Pancreas (tissue), 10 donors: ENCODE measurements around the gene C9orf153. TPM values are rescaled to one million over a fixed set of nuclear protein-coding genes. Genes with fewer than 3 reads are reported as not detected.

Experiments
- ATAC-seq, 4 donors: fragments of 200-7000 bp; cut with Tn5 transposase; one replicate each; pipeline versions ENCODE4 v1.8.0 to v1.9.1; 2020; ENCODE audit warnings: mild to moderate bottlenecking in 4 of 4, moderate library complexity in 4 of 4
- DNase-seq, 6 donors: peaks; one replicate each; pipeline ENCODE4 v3.0.0-alpha.2; 2020
- FAIRE-seq: peaks from 2 replicates; lab custom pipeline; 2012; peaks lifted over from hg19 to GRCh38; lab: Jason Lieb, UNC
- H3K27ac ChIP-seq, 4 donors: fragments of 200-600 bp; sonication (generic); 1 replicate in 3 of 4; 2 replicates in 1 of 4; pipeline versions ENCODE4 v1.5.0 to v1.8.0; 2020
- H3K27me3 ChIP-seq, 4 donors: fragments of 200-600 bp; one replicate each; pipeline ENCODE4 v1.8.0; 2021
- H3K36me3 ChIP-seq, 3 donors: fragments of 200-600 bp; sonication (generic) in 1 of 3; one replicate each; pipeline versions ENCODE4 v1.5.0 to v1.8.0; 2020 to 2021
- H3K4me1 ChIP-seq, 3 donors: fragments of 200-600 bp; one replicate each; pipeline ENCODE4 v1.8.0; 2021
- H3K4me3 ChIP-seq, 4 donors: fragments of 200-600 bp; sonication (generic) in 2 of 4; one replicate each; pipeline versions ENCODE4 v1.5.0 to v1.8.0; 2020 to 2021
- H3K9me3 ChIP-seq, 4 donors: fragments of 200-600 bp; one replicate each; pipeline ENCODE4 v1.8.0; 2021
- CTCF ChIP-seq, 4 donors: fragments of 200-600 bp; sonication (generic) in 3 of 4; IDR thresholded peaks; one replicate each; pipeline versions ENCODE4 v1.5.0 to v1.8.0; 2021; ENCODE audit warnings: antibody characterized with exemption in 4 of 4
- WGBS, 2 donors: extraction: QIAGEN DNeasy Blood & Tissue Kit; methylation state at CpG; one replicate each; pipeline ENCODE4 v1.1.7; 2013; 5-methylcytosine and 5-hydroxymethylcytosine counted together
- intact Hi-C, 3 donors: fragments of 100-400 bp; cut with DNase I; formaldehyde crosslinking; loops; one replicate each; pipeline versions ENCODE4 v1.11.1 to v1.14.2; 2022
- polyA plus RNA-seq, 2 donors: library from polyadenylated mRNA; stranded (reverse); fragments of 200-250 nt; gene quantifications; one replicate each; pipeline ENCODE4 v1.2.3, GENCODE V29; 2013
- total RNA-seq, 6 donors: library from RNA; stranded (reverse); fragmentation: NEBNext Ultra II Directional in 4 of 6; extraction: Animal tissue kit (Norgen Biotek cat#: 25700) in 4 of 6; gene quantifications; one replicate each; pipeline versions ENCODE4 v1.2.1 to v1.2.4, GENCODE V29; 2021 to 2023
- donor health status: healthy with polysubstance abuse.
- donor health status: DM: no; HTN: no; CAD: no; lungs with moderate emphysema.
- donor health status: DM: no; HTN: no; CAD: no.
- donor health status: control.
- donor health status: control.
- donor health status: Bipolar disorder and iron deficiency.
- donor health status: DM: yes; HTN: yes; CAD: no.
- donor health status: DM: no; HTN: no; CAD: no.
- donor health status: DM: no; HTN: no; CAD: no.
- donor health status: DM: yes; HTN: yes; CAD: no.

C9orf153 gene
- total and polyA plus RNA-seq, 8 donors, result 0.12 to 0.42 (median 0.13) TPM; not detected in 4

- Histone ChIP-seq H3K4me1 (no peaks in the 10 kb centered on the region), H3K27me3 (no peaks in the 10 kb centered on the region), H3K27ac (no peak overlapping the region), H3K36me3 (no peaks in the 10 kb centered on the region), H3K4me3 (no peak overlapping the region), H3K9me3 (no peaks in the 10 kb centered on the region)
- FAIRE-seq (no peak), DNase-seq (no peak), ATAC-seq (no peak)
- WGBS, 2 donors, result 81 to 88% methylated on average over 5 of the region's 5 CpGs
- intact Hi-C loops, result no loop called here
- no peak for TF ChIP-seq CTCF (IDR thresholded peaks at IDR 0.05)
Measured at GRCh38 chr9:86175743-86176456, 83.6 kb downstream of the C9orf153 start.

GRCh38 chr9:86175223-86175622 lies 84.2 kb downstream of the C9orf153 start:
- DNase-seq (no peak), ATAC-seq (no peak), FAIRE-seq (no peak)
- H3K36me3 ChIP-seq, result no peaks in the 10 kb centered on the region
- no peaks in the 10 kb centered on the region for H3K4me1 ChIP-seq
- no peak overlapping the region for H3K27ac ChIP-seq
- intact Hi-C loops, result no loop called here
- no peaks in the 10 kb centered on the region for H3K27me3 ChIP-seq
- H3K9me3 ChIP-seq, result no peaks in the 10 kb centered on the region
- 87 to 97% methylated on average over 5 of the region's 5 CpGs for WGBS, 2 donors
- no peak for TF ChIP-seq CTCF (IDR thresholded peaks at IDR 0.05)
- H3K4me3 ChIP-seq, result no peak overlapping the region

Other genes with a start within 250 kb of the C9orf153 start
- gene GOLM1, start 160.1 kb downstream of the C9orf153 start, total RNA-seq, result 10 to 100 TPM; 20.2 to 76.7 (median 41.8) TPM
- 10 to 100 TPM; 25.9 to 28.0 TPM for gene GOLM1, start 160.1 kb downstream of the C9orf153 start, polyA plus RNA-seq
- 10 to 100 TPM in 4 of 6 donors, 1 to 10 TPM in 2; 8.6 to 17.3 (median 10.9) TPM for gene ISCA1, start 22.9 kb upstream of the C9orf153 start, total RNA-seq
- gene ISCA1, start 22.9 kb upstream of the C9orf153 start, polyA plus RNA-seq, result 10 to 100 TPM in 1 of 2 donors, 1 to 10 TPM in 1; 9.0 to 26.5 TPM
- 10 to 100 TPM in 4 of 6 donors, 1 to 10 TPM in 2; 9.8 to 26.2 (median 13.5) TPM for gene TUT7, start 94.8 kb upstream of the C9orf153 start, total RNA-seq
- 10 to 100 TPM in 1 of 2 donors, 1 to 10 TPM in 1; 9.8 to 12.1 TPM for gene TUT7, start 94.8 kb upstream of the C9orf153 start, polyA plus RNA-seq